ENCODE results near the gene TBC1D1. TPM values are rescaled to one million over a fixed set of nuclear protein-coding genes. Genes with fewer than 3 reads are reported as not detected.
A peak's percentile ranks its signal among the peaks of the same experiment; 100 is the strongest.

The TBC1D1 gene
- polyA plus RNA-seq, 1 donor (not counting 4 experiments of a cell fraction or from before 2014, with no cell fraction given), result 32.5 TPM

GRCh38 chr4:38124961-38125360 lies 234.1 kb downstream of the TBC1D1 start:
- no peak for DNase-seq (ENCODE audit: low read depth, low spot score)
- peak; percentile 65 for FAIRE-seq
- Histone ChIP-seq H3K79me2 (ENCODE audit: control insufficient read depth, insufficient read depth, low read length) (no peaks in the 10 kb centered on the region), H3K9me3 (ENCODE audit: control insufficient read depth, low read depth, low read length) (no peaks in the 10 kb centered on the region), H3K4me2 (ENCODE audit: control insufficient read depth, extremely low read depth, insufficient read depth, low read depth, low read length) (no peak overlapping the region), H3K9me1 (ENCODE audit: control insufficient read depth, extremely low read depth, insufficient read depth, low read length) (no peaks in the 10 kb centered on the region), H3K27me3 (ENCODE audit: control insufficient read depth, extremely low read depth, insufficient read depth, low read length) (no peaks in the 10 kb centered on the region), H3K4me3 (ENCODE audit: control insufficient read depth in 2 of 3, extremely low read depth in 1 of 3, insufficient read depth in 2 of 3, low read depth in 1 of 3, low read length in 3 of 3) (no peak overlapping the region), H3K4me1 (ENCODE audit: control insufficient read depth, extremely low read depth, insufficient read depth, low read length) (peaks cover 26% of the 10 kb centered on the region), H2AFZ (ENCODE audit: control insufficient read depth, low read length) (no peak overlapping the region), H3K9ac (ENCODE audit: control insufficient read depth, extremely low read depth, insufficient read depth, low read length) (no peak overlapping the region), H4K20me1 (ENCODE audit: control insufficient read depth, extremely low read depth, insufficient read depth, low read length) (no peaks in the 10 kb centered on the region), H3K36me3 (ENCODE audit: control insufficient read depth in 2 of 2, extremely low read depth in 1 of 2, insufficient read depth in 2 of 2, low read length in 2 of 2) (peaks cover 0 to 4% of the 10 kb centered on the region in 2 experiments), H3K27ac (ENCODE audit: control insufficient read depth, insufficient read depth, low read length) (no peak overlapping the region)
- dilution Hi-C loops (cut with MboI; ENCODE audit: extremely low pct_ligation_motif_present, low sequenced_read_pairs), result no loop called here
- TF ChIP-seq CTCF (optimal IDR thresholded peaks at IDR 0.05 in 1 of 3, IDR thresholded peaks at IDR 0.05 in 1 of 3, conservative IDR thresholded peaks at IDR 0.05 in 1 of 3; ENCODE audit: extremely low read depth in 1 of 3, insufficient read depth in 2 of 3, low read length in 3 of 3), result no peak
- TF ChIP-seq EZH2 (IDR thresholded peaks at IDR 0.05; ENCODE audit: low read length), result no peak

- Histone ChIP-seq H3K27ac (ENCODE audit: control insufficient read depth, insufficient read depth, low read length) (peak overlapping the region; percentile 6), H3K9ac (ENCODE audit: control insufficient read depth, extremely low read depth, insufficient read depth, low read length) (no peak overlapping the region), H3K36me3 (ENCODE audit: control insufficient read depth in 2 of 2, extremely low read depth in 1 of 2, insufficient read depth in 2 of 2, low read length in 2 of 2) (peaks cover 0 to 4% of the 10 kb centered on the region in 2 experiments), H2AFZ (ENCODE audit: control insufficient read depth, low read length) (no peak overlapping the region), H3K4me3 (ENCODE audit: control insufficient read depth in 2 of 3, extremely low read depth in 1 of 3, insufficient read depth in 2 of 3, low read depth in 1 of 3, low read length in 3 of 3) (no peak overlapping the region), H3K9me3 (ENCODE audit: control insufficient read depth, low read depth, low read length) (no peaks in the 10 kb centered on the region), H3K9me1 (ENCODE audit: control insufficient read depth, extremely low read depth, insufficient read depth, low read length) (no peaks in the 10 kb centered on the region), H3K27me3 (ENCODE audit: control insufficient read depth, extremely low read depth, insufficient read depth, low read length) (no peaks in the 10 kb centered on the region), H3K79me2 (ENCODE audit: control insufficient read depth, insufficient read depth, low read length) (no peaks in the 10 kb centered on the region), H3K4me2 (ENCODE audit: control insufficient read depth, extremely low read depth, insufficient read depth, low read depth, low read length) (no peak overlapping the region), H4K20me1 (ENCODE audit: control insufficient read depth, extremely low read depth, insufficient read depth, low read length) (no peaks in the 10 kb centered on the region), H3K4me1 (ENCODE audit: control insufficient read depth, extremely low read depth, insufficient read depth, low read length) (peaks cover 30% of the 10 kb centered on the region)
- dilution Hi-C loops (cut with MboI; ENCODE audit: extremely low pct_ligation_motif_present, low sequenced_read_pairs), result no loop called here
- FAIRE-seq (peak; percentile 60), DNase-seq (ENCODE audit: low read depth, low spot score) (no peak)
- TF ChIP-seq EZH2 (IDR thresholded peaks at IDR 0.05; ENCODE audit: low read length), result no peak
- no peak for TF ChIP-seq CTCF (optimal IDR thresholded peaks at IDR 0.05 in 1 of 3, IDR thresholded peaks at IDR 0.05 in 1 of 3, conservative IDR thresholded peaks at IDR 0.05 in 1 of 3; ENCODE audit: extremely low read depth in 1 of 3, insufficient read depth in 2 of 3, low read length in 3 of 3)
Measured at GRCh38 chr4:38125816-38126215, 234.9 kb downstream of the TBC1D1 start.

Measured in keratinocyte (primary cell).